RPMI7951 (cell line): ENCODE data around the gene IGF1R. TPM values are rescaled to one million over a fixed set of nuclear protein-coding genes. Genes with fewer than 3 reads are reported as not detected.

Experiments used
- DNase-seq: peaks from one replicate; pipeline ENCODE4 v3.0.0-alpha.2; 2012; ENCODE audit warnings: low read depth
- total RNA-seq: library from RNA; depleted of rRNA; stranded (reverse); fragments of >200 nt; shearing (Covaris generic); gene quantifications from 2 replicates; pipeline ENCODE4 v1.2.3, GENCODE V29; 2014

The IGF1R gene
- total RNA-seq, 1 experiment from 2014 or later: 3.0 TPM

GRCh38 chr15:98745179-98745578 lies 96.8 kb downstream of the IGF1R start:
- no peak for DNase-seq

GRCh38 chr15:98745650-98746374 lies 97.5 kb downstream of the IGF1R start:
- DNase-seq: no peak

GRCh38 chr15:98746375-98747155 lies 98.2 kb downstream of the IGF1R start:
- DNase-seq: no peak

- DNase-seq: no peak
These were observed 103.4 kb downstream of the IGF1R start for GRCh38 chr15:98751767-98752166.

GRCh38 chr15:98753726-98754656 lies 105.7 kb downstream of the IGF1R start:
- DNase-seq: no peak

- DNase-seq: no peak
These were observed 106.3 kb downstream of the IGF1R start for GRCh38 chr15:98754657-98755022.

- peak; percentile 16 for DNase-seq
These were observed 106.8 kb downstream of the IGF1R start for GRCh38 chr15:98755138-98755537.

- no peak for DNase-seq
These were observed 107.4 kb downstream of the IGF1R start for GRCh38 chr15:98755781-98756180.

- DNase-seq: no peak
These were observed 109.9 kb downstream of the IGF1R start for GRCh38 chr15:98758224-98758623.

GRCh38 chr15:98759277-98759676 lies 110.9 kb downstream of the IGF1R start:
- DNase-seq: no peak

- DNase-seq: no peak
These were observed 111.9 kb downstream of the IGF1R start for GRCh38 chr15:98760112-98760826.

GRCh38 chr15:98760975-98761374 lies 112.6 kb downstream of the IGF1R start:
- DNase-seq: no peak

GRCh38 chr15:98763179-98763578 lies 114.8 kb downstream of the IGF1R start:
- DNase-seq: no peak

GRCh38 chr15:98764291-98764690 lies 116.0 kb downstream of the IGF1R start:
- DNase-seq: no peak

GRCh38 chr15:98765610-98766009 lies 117.3 kb downstream of the IGF1R start:
- no peak for DNase-seq

GRCh38 chr15:98767692-98768091 lies 119.4 kb downstream of the IGF1R start:
- no peak for DNase-seq

- no peak for DNase-seq
These were observed 121.5 kb downstream of the IGF1R start for GRCh38 chr15:98769867-98770266.

GRCh38 chr15:98770984-98771383 lies 122.6 kb downstream of the IGF1R start:
- no peak for DNase-seq

GRCh38 chr15:98771541-98771940 lies 123.2 kb downstream of the IGF1R start:
- DNase-seq: no peak

GRCh38 chr15:98772895-98773294 lies 124.6 kb downstream of the IGF1R start:
- no peak for DNase-seq

- DNase-seq: peak; percentile 37
These were observed 125.3 kb downstream of the IGF1R start for GRCh38 chr15:98773616-98774015.
